Right cardiac atrium (tissue), 5 donors: ENCODE data around the gene SAMM50. TPM values are rescaled to one million over a fixed set of nuclear protein-coding genes. Genes with fewer than 3 reads are reported as not detected.
"Not testable (repeated sequence)": the region's sequence is repeated elsewhere in the genome, so short reads cannot be mapped to it uniquely, and the experiment has no call there.

Experiments used
- ATAC-seq, 2 donors: fragments of 200-7000 bp; cut with Tn5 transposase; one replicate each; pipeline versions ENCODE4 v1.8.0 to v1.9.1; 2020; ENCODE audit warnings: moderate library complexity in 2 of 2, mild to moderate bottlenecking in 1 of 2
- DNase-seq, 3 donors: peaks; one replicate each; pipeline ENCODE4 v3.0.0-alpha.2; 2020
- H3K27ac ChIP-seq: one replicate; pipeline ENCODE4 v1.5.1; 2013; ENCODE audit warnings: mild to moderate bottlenecking, low read length, control low read depth, moderate library complexity
- H3K27me3 ChIP-seq: one replicate; pipeline ENCODE4 v1.6.1; 2013; ENCODE audit not compliant: control insufficient read depth, insufficient read depth
- H3K4me1 ChIP-seq: one replicate; pipeline ENCODE4 v1.6.1; 2013; ENCODE audit warnings: low read length; ENCODE audit not compliant: control insufficient read depth, insufficient read depth
- H3K4me3 ChIP-seq: one replicate; pipeline ENCODE4 v1.5.1; 2013; ENCODE audit warnings: low read length, control low read depth
- H3K9me3 ChIP-seq: one replicate; pipeline ENCODE4 v1.6.1; 2013; ENCODE audit warnings: low read length; ENCODE audit not compliant: control insufficient read depth
- WGBS: extraction: QIAGEN DNeasy Blood & Tissue Kit; methylation state at CpG from one replicate; pipeline ENCODE4 v1.1.7; 2013; 5-methylcytosine and 5-hydroxymethylcytosine counted together
- intact Hi-C, 4 donors: fragments of 100-400 bp; cut with DNase I; formaldehyde crosslinking; loops; one replicate each; pipeline versions ENCODE4 v1.11.0 to v1.14.0; 2022 to 2023
- polyA plus RNA-seq: library from polyadenylated mRNA; stranded (reverse); fragments of 200-250 nt; gene quantifications from one replicate; pipeline ENCODE4 v1.2.3, GENCODE V29; 2013
- total RNA-seq, 4 donors: library from RNA; stranded (reverse); fragmentation: NEBNext Ultra II Directional; extraction: Animal tissue kit (Norgen Biotek cat#: 25700); gene quantifications; one replicate each; pipeline ENCODE4 v1.2.1, GENCODE V29; 2021
- donor health status: healthy with polysubstance abuse.
- donor health status: DM: no; HTN: yes; CAD: no.
- donor health status: DM: no; HTN: no; CAD: no.
- donor health status: DM: no; HTN: yes; CAD: no; lungs with severe emphysema.
- donor health status: DM: yes; HTN: yes; CAD: no.

The SAMM50 gene
- total and polyA plus RNA-seq, 5 donors = 48.0 to 65.3 (median 60.6) TPM

DNA sequence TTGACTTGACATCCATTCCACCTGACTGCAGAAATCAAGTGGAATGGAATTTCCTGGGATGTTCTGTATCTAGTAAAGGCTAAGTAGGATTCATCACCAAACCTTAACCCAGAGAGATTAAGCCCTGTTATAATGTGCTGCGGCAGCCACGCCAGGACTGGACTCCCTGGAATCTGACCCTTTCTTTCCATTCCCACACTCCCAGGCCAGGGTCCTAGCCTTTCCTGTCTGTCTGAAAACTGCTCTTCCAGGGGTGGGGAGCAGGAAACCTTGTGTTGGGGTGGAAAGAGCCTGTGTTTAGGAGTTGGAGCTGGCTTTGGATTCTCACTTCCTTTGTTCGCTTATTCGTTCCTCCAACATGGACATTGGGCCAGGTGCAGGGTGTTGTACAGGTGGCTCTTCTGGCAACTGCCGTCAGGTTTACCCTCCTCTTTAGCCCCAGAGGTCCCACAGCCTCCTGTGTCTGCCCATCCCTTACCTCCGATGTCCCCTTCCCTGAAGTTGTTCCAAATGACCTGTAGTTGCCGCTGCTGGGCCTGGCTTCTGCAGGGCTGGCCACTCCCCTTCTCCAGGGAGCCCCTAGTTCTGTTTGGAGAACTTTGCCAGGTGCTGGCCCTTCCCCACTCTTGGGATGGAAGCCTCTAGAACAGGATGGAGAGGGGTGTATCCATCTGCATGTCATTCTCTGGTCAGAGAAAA lies 48.3 kb downstream of the SAMM50 start:
- no peak overlapping the region for H3K27ac ChIP-seq
- intact Hi-C loops = no loop called here
- H3K9me3 ChIP-seq = no peaks in the 10 kb centered on the region
- ATAC-seq (peak; percentile 38 to 68), DNase-seq (peak in 1 of 3 donors; percentile 41)
- H3K27me3 ChIP-seq = no peaks in the 10 kb centered on the region
- no peak overlapping the region for H3K4me3 ChIP-seq
- 67% methylated on average over 7 of the region's 7 CpGs for WGBS
- H3K4me1 ChIP-seq = no peaks in the 10 kb centered on the region

DNA sequence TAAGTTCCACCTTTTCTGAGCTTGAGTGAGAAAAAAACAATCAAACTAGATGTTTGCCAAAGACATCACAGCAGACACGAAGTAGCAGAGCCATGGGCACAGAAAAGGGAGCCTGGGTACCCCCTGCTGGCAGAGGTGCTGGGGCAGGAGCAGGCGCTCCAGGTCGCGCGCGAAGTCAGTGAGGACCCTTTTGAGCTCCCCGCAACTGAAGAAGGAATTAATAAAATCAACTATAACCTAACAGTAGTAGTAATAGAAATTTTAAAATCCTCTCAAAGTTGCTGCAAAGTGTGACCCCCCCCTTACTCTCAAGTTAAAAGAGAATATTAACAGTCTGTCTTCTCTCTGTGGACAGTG lies 48.8 kb downstream of the SAMM50 start:
- no peaks in the 10 kb centered on the region for H3K4me1 ChIP-seq
- intact Hi-C loops = no loop called here
- no peak overlapping the region for H3K4me3 ChIP-seq
- no peaks in the 10 kb centered on the region for H3K9me3 ChIP-seq
- no peaks in the 10 kb centered on the region for H3K27me3 ChIP-seq
- 87% methylated on average over 7 of the region's 7 CpGs for WGBS
- DNase-seq = no peak
- no peak for ATAC-seq
- no peak overlapping the region for H3K27ac ChIP-seq

DNA sequence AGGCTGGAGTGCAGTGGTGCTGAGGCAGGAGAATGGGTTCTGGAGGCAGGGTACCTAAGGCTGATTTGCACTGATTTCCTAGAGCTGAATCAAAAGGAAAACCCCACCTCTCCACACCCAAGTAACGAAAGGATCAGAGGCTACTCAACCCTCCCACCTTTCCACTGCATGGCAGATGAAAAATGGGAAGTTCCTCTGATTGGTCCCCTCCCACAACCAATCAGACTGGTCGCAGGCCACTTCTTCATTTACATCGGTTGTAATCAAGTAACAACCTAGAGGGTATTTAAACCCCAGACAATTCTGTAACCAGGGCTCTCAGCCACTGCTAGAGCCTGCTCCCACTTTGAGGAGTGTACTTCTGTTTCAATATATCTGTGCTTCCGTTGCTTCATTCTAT lies 50.3 kb downstream of the SAMM50 start:
- 92% methylated on average over 4 of the region's 4 CpGs for WGBS
- H3K9me3 ChIP-seq = no peaks in the 10 kb centered on the region

DNA sequence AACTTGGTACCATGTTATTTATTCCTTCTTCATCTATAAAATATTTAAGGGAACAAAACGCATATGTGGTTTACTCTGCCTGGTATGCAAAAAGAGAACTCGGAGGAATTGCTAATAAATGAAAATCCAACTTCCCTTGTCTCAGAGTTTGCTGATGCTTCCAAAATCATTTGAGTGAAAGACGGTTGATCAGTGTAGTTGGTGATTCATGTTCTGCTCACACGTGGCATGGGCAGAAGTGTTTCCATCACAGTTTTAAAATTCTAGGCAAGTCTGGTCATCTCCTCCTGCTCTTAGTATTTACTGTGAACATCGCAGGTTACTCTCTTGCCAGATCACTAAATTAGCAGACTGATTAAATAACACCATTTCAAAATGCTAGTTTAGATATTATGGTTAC lies 56.9 kb downstream of the SAMM50 start:
- Histone ChIP-seq H3K4me3 (no peak overlapping the region), H3K27ac (no peak overlapping the region), H3K27me3 (no peaks in the 10 kb centered on the region), H3K9me3 (no peaks in the 10 kb centered on the region), H3K4me1 (no peaks in the 10 kb centered on the region)
- peak in 1 of 2 donors; percentile 37 for ATAC-seq
- intact Hi-C loops = no loop called here
- WGBS = 83% methylated on average over 5 of the region's 5 CpGs
- no peak for DNase-seq

More for the DNA sequence above, 50.3 kb downstream of the SAMM50 start:
- Histone ChIP-seq H3K27ac (no peak overlapping the region), H3K27me3 (no peaks in the 10 kb centered on the region), H3K4me1 (no peaks in the 10 kb centered on the region), H3K4me3 (no peak overlapping the region)
- no peak for ATAC-seq
- no peak for DNase-seq
- intact Hi-C loops = no loop called here

DNA sequence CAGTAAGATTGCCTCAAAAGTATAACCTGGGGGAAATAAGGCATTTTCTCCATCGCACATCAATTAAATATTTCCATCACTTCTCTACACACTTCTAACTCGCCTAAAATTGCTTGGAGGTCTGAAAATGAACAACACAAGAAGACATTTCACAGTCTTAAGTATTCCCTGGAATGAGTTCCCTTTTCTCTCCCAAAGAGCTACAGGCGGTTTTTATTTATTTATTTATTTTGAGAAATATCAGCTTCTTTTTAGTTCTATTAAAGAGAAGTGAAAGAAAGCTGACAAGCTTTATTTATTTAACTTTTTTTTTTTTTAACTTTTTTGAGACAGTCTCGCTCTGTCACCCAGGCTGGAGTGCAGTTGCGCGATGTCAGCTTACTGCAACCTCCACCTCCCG lies 57.3 kb downstream of the SAMM50 start:
- DNase-seq = no peak
- no peak overlapping the region for H3K4me3 ChIP-seq
- no peaks in the 10 kb centered on the region for H3K9me3 ChIP-seq
- no peak for ATAC-seq
- no peaks in the 10 kb centered on the region for H3K27me3 ChIP-seq
- H3K27ac ChIP-seq = no peak overlapping the region
- WGBS = 92% methylated on average over 7 of the region's 7 CpGs
- intact Hi-C loops = no loop called here
- no peaks in the 10 kb centered on the region for H3K4me1 ChIP-seq

DNA sequence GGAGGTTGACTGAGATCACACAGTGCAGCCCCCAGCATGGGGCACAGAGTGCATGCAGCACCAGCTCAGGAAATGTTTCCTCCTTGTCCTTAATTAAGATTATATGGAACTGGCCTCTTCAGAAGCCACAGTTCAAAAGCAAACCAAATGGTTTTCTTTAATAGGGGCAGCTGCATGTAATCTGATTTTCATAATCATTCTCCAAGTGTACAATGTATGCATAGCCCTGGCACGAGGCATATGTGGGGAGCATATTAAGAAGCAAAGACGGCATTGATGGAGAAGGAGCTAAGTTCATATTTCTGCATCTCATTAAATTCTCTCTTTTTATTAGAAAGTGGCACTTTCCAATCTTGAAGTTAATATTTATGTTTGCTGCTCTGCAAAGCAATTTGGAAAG lies 59.0 kb downstream of the SAMM50 start:
- no peak overlapping the region for H3K27ac ChIP-seq
- intact Hi-C loops = no loop called here
- 62% methylated on average over 2 of the region's 2 CpGs for WGBS

DNA sequence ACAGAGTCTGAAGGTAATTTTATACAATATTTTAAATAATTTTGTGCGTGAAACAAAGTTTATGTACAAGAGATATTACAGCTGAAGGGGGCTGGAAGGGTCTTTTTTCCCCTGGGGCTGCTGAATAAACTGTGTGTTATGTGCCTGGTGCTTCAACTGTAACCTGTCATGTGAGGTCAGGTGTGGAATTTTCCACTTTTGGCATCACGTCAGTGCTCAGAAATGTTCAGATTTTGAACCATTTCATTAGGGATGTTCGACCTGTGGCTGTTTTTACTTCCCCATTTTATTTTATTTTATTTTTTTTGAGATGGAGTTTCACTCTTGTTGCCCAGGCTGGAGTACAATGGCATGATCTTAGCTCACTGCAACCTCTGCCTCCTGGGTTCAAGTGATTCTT lies 61.3 kb downstream of the SAMM50 start:
- 81% methylated on average over 3 of the region's 3 CpGs for WGBS
- H3K9me3 ChIP-seq, H3K27ac ChIP-seq, H3K4me3 ChIP-seq, H3K4me1 ChIP-seq, intact Hi-C loops, ATAC-seq, H3K27me3 ChIP-seq, DNase-seq: not testable (repeated sequence)

More for the DNA sequence above, 59.0 kb downstream of the SAMM50 start:
- ATAC-seq = no peak
- no peak for DNase-seq
- no peaks in the 10 kb centered on the region for H3K27me3 ChIP-seq
- no peaks in the 10 kb centered on the region for H3K9me3 ChIP-seq
- H3K4me3 ChIP-seq = no peak overlapping the region
- no peaks in the 10 kb centered on the region for H3K4me1 ChIP-seq

DNA sequence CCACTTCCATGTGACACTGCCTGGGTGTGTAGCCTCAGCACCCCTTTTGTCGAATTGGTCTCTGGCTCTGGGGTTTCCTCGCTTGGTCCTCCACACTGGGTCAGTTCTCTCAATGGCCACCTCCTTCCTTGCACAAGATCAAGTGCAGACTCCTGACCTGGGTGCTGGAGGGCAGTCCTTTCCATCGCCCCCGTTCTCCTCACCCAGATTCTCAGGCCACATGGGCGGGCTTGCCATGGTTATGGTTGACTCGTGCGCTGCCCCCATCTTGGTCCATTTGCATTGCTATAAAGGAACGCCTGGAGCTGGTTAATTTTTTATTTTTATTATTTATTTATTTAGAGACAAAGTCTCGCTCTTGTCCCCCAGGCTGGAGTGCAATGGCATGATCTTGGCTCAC lies 63.4 kb downstream of the SAMM50 start:
- intact Hi-C loops = no loop called here
- Histone ChIP-seq H3K4me3 (no peak overlapping the region), H3K4me1 (peaks cover 2% of the 10 kb centered on the region), H3K27me3 (no peaks in the 10 kb centered on the region), H3K27ac (no peak overlapping the region), H3K9me3 (no peaks in the 10 kb centered on the region)
- DNase-seq = no peak
- WGBS = 97% methylated on average over 9 of the region's 9 CpGs
- no peak for ATAC-seq

DNA sequence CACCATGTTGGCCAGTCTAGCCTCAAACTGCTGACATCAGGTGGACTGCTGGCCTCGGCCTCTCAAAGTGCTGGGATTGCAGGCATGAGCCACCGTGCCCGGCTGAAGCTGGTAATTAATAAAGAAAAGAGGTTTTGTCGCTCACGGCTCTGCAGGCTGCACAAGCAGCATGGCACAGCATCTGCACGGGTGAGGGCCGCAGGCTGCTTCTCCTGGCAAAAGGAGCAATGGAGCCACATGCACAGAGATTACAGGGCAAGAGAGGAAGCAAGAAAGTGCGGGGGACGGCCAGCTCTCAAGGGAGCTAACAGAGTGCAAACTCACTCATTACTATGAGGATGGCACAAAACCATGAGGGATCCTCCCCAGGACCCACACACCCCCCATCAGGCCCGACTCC lies 64.2 kb downstream of the SAMM50 start:
- no peak overlapping the region for H3K27ac ChIP-seq
- WGBS = 75% methylated on average over 10 of the region's 10 CpGs

DNA sequence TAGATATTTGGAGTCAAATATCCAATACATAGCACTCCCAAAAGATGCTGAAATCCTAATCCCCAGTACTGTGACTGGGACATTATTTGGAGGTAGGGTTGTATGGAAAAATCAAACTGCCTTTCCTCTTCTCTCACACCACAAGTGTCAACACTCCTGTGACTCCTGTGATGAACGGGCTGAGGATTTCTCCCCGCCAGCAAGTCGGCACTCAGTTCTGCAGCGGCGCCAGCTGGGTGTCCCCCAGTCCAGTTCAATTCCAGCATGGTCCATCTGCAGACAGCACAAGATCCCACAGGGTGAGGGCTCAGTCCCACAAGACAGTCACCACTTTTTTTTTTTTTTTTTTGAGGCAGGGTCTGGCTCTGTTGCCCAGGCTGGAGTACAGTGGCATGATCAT lies 64.6 kb downstream of the SAMM50 start:
- Histone ChIP-seq H3K4me3 (no peak overlapping the region), H3K9me3 (no peaks in the 10 kb centered on the region), H3K4me1 (peaks cover 2% of the 10 kb centered on the region), H3K27ac (no peak overlapping the region), H3K27me3 (no peaks in the 10 kb centered on the region)
- DNase-seq (peak in 1 of 3 donors; percentile 80), ATAC-seq (peak; percentile 33 to 52)
- WGBS = 57% methylated on average over 5 of the region's 5 CpGs
- intact Hi-C loops = no loop called here

More for the DNA sequence above, 64.2 kb downstream of the SAMM50 start:
- no peak for DNase-seq
- Histone ChIP-seq H3K9me3 (no peaks in the 10 kb centered on the region), H3K4me1 (peaks cover 2% of the 10 kb centered on the region), H3K27me3 (no peaks in the 10 kb centered on the region), H3K4me3 (no peak overlapping the region)
- intact Hi-C loops = no loop called here
- no peak for ATAC-seq

DNA sequence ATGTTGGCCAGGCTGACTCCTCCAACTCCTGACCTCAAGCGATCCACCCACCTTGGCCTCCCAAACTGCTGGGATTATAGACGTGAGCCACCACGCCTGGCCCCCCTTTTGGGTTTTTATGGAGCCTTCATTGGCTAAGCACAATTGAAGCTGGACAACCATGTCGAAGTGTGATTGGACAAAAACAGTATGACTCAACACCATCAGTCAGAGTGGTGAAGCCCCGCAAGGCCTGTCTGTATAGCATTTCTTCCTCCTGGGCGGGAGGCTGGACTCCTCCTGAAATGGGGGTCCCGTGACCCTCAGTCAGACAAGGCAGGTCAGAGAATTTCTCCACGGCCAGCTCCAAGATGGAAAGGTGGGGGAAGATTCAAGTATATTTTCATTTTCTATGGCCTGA lies 65.7 kb downstream of the SAMM50 start:
- Histone ChIP-seq H3K4me3 (no peak overlapping the region), H3K4me1 (peaks cover 2% of the 10 kb centered on the region), H3K9me3 (no peaks in the 10 kb centered on the region), H3K27me3 (no peaks in the 10 kb centered on the region), H3K27ac (no peak overlapping the region)
- no peak for DNase-seq
- intact Hi-C loops = no loop called here
- 94% methylated on average over 8 of the region's 8 CpGs for WGBS
- ATAC-seq = no peak
